ENCODE results near the gene GNRHR.
A peak's percentile ranks its signal among the peaks of the same experiment; 100 is the strongest.
"Not testable (repeated sequence)": the region's sequence is repeated elsewhere in the genome, so short reads cannot be mapped to it uniquely, and the experiment has no call there.

The GNRHR gene, protein sequence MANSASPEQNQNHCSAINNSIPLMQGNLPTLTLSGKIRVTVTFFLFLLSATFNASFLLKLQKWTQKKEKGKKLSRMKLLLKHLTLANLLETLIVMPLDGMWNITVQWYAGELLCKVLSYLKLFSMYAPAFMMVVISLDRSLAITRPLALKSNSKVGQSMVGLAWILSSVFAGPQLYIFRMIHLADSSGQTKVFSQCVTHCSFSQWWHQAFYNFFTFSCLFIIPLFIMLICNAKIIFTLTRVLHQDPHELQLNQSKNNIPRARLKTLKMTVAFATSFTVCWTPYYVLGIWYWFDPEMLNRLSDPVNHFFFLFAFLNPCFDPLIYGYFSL

DNA sequence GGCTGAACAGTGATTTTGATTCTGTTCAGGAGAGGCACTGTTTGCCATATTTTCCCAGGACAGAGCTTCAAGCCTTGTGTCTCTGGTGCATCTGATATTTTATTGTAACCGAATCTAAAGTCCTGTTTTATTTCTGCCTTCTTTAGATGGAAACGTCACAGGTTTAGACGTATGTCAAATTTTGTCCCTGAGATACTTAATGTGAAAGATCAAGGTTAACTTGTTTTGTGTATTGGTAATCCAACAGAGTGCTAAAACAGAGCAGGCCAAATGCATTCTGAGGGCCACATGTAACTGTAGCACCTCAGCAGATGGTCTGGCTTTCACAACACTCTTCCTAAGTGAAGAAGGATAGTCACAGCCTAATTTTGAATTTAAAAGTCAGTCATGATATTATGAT is at the start of gene GNRHR:
Gene GNRHR, minus strand, starts transcription at position 101 of the 400 bp plus-strand sequence. Its CDS starts 53 bp downstream, at position 48.
- no peak for DNase-seq

DNA sequence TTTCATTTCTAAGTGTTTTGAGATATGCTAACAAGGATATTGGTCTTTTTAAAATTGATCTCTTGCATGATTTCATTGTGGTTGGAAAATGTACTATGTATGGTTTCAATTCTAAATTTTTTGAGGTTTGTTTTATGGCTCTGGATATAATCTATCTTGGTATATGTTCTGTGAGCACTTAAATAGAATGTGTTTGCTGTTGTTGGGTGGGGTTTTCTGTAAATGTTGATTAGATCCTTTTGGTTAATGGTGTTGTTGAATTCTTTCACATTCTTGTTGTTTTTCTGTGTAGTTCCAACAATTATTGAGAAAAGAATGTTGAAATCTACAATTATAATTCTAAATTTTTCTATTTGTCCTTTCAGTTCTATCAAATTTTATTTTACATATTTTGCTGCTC is 42.6 kb upstream of the GNRHR start:
- no peak for DNase-seq

DNA sequence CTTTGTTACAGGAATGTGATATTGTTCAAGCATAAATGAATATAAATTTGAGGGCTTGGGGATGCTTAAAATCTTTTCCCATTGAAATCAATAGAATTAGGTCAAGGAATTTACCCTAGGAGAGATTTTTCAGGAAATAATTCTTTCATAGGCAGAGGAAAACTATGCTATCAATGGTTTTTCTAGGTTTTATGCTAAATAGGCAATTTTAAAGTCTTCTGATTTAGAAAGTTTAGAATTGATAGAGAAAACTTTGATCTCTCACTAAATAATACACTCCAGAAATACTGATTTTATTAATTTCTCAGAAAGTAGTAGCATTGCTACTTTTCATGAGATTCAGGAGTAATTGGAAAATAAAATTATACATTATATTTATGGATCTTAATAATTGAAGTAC is 36.5 kb upstream of the GNRHR start:
- no peak for DNase-seq

DNA sequence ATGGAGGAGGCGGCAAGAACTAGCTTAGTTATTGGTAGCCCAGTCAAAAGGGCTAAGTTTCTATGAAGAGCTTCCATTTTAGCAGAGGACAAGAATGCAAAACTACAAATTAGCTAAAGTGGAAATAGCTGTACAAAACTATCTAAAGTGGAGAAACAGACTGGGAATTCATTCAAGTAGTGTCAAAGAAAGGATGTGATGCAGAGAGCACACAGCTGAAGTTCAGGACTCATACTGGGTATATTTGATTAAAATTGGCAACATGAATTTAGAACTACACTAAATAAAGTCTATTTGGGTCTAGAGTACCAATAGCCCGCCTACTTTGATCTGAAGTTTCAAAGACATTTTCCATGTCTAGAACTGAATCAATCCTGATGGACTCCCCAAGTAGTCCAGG is 33.1 kb upstream of the GNRHR start:
- no peak for DNase-seq

DNA sequence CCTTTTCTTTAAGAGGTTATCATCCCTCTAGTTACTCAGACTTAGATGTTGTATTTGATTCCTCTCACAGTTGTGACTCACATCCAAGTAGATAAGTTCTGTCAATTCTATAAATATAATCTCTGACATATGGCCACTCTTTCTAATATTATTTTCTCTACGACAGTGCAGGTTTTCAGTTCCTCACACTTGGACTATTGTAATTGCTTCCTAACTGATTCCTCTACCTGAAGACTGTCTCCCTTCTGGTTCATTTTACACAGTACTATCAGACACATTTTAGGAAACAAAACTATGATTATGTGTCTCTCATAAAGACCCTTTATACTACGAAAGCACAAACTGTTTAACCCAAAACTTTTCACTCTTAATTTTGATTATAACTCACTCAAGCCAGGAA is 31.3 kb upstream of the GNRHR start:
- DNase-seq = no peak

DNA sequence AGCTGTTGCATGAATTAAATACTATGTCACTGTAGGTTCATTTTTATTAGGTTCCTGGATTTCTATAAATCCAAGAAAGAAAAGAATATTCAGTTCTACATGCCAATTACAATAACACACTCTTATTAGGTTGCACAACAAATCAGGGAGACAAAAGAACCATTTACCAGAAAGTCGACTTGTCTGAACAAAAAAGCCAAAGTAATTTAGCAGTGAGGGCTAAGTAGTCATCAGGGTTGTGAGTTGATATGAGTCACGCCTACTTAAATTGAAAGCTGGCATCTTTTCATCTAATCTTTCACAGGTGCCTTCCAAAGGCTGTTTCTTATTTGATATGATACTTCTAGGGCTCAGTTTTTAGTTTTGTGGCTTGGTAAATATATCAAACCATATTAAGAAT is 25.4 kb upstream of the GNRHR start:
- DNase-seq = no peak

DNA sequence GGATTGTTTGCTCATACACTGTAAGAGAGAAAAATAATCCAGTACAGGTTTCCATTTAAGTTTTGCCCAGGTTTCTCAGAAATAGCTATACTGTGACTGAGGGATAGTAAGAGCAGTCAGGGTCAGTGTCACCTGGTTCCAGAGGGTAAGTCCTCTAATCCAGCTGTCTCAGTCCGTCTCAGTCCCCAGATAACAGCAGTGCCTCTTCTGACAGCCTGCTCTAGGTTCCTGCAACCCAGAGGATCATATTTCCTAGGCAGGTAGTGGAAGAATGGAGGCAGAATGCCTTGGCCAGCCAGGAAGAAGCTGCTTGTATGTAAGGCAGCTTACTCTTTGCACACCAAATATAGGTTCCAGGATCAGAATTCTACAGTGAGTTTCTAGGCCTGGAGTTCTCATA is 22.6 kb upstream of the GNRHR start:
- DNase-seq = no peak

DNA sequence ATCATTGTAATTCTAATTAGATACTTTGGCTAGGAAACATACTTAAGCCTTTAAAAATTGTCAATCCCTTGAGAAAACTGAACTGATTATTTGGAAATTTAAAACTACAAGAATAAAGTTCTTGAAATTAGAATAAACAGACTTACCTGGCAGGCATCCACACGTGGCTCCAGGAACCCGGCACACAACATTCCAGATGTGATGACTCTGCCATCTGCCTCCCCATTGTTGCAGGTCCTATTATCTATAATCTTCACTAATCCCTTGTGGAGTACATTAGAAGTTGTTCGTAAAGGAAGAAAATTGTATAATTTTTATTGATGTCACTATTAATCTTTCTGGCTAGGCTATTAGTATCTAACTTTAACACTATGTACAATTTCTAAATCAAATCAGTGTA is 16.2 kb upstream of the GNRHR start:
- no peak for DNase-seq

DNA sequence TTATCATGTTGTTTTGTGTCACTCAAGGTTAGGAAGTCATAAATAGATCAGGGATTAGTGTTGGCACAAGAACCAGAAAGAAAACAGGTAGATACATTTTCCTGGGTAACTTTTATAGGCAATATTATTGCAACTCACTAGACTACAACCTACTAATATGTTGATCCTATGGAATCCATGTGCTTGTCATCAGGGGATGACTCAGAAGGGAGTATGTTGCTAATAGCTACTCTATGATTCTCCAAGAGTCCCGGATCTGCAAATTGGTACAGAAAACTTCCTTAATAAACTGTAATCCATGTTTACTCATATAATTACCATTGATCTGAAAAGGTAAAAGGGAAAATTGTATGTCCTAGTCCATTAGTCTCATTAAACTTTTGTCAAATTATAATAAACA is 11.7 kb upstream of the GNRHR start:
- no peak for DNase-seq

DNA sequence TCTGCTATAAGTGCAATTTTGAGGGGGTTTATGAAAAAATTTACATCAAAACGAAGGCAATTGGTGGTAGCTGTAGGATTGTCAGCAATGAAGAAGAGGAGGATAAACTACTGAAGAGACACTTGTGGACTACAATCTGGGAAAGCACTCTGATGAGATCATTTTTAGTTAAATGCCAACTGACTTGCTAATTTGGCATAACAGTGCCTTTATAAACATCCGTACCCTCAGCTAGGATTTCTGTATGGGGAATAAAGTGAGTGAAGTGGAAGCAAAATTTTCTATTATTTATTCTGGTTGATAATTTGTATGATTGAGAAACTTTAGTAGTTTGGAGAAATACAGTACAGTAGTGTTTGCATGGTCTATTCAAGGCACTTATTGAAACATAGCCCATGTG is 11.2 kb upstream of the GNRHR start:
- DNase-seq = no peak

DNA sequence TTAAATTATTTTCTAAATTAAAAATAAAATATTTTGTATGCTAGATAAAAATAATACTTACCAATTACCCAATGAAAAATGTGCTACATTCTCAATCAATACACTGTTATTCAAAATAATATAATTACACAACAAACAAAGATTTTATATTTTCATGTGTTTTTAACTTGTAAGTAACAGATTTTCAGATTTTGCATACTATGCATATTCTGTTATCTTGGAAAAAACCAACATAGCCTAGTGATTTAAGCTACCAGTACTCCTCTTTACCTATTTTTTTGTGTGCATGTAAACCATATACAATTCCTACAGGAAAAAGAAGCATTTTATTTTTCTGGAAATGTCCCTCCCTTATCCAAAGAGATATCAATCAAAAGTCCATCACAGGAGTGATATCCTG is 10.0 kb upstream of the GNRHR start:
- DNase-seq = no peak

DNA sequence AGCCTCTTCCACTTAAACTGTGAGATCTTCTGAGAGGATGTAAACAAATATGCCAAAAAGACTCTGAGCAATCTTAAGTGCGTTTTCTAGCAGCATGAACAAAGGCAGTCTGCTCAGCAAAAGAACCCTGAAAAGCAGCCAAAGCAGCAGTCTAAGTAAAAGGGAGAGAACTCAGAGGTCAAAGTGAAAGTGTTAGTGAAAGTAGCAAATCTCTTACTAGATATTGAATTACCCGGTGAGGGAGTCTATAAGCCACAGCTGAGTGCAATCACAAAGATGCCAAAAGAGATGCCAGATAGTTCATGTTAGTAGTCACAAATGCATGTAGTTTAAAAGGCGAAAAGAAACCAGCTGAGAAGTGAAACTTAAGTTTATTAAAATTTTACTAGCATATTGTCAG is 7.9 kb upstream of the GNRHR start:
- DNase-seq = peak in 1 of 2 donors; percentile 10

DNA sequence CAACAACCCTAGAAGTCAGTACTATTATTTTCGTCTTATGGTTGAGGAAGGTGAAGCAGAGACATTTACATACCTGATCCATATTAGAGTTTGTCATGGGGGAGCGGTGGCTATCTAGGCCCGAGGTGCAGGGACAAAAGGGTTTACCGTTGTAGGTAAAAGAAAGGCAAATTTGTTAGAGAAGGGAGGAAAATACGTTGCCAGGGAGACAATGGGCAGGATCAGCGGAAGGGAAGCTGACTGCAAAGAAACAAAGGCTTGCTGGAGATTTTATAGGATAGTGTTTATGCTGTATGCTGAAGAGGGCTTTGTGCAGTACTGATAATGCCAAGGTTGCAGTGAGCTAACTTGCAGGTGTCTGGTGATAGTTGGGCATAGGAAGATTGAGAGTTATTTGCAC is 2.8 kb upstream of the GNRHR start:
- DNase-seq = not testable (repeated sequence)

DNA sequence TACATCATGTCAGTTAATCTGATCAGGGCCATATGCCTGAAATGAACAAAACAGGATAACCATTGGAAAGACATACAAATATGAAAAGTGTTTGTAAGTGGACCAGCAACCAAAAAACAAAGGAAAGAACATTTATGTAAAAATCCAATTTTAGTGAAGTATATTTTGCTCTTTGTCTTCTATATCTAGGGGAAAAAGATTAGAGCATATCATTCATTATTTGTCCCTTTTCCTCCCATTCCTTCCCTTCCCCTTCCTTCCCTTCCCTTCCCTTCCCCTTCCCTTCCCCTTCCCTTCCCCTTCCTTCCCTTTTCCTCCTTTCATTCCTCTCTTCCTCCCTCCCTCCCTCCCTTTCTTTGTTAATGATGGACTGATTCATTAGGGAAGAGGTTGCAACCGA is 1.8 kb upstream of the GNRHR start:
- DNase-seq = no peak

DNA sequence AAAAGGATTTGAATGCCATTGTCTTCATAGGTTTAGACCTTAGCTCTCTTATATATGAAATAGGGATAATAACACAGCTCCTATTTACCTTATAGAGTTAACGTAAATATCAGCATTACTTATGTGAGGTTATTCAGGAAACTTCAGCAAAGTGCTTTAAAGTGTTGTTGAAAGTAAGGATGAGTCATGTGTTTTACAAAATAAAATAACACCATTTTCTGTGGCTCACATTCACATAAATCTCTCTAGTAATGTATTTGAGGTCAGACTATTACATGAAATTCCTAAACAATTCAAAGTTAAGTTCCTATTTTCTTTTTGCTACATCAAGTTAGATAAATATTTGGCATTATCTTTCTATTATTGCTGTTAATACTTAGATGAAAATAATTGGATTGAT is 2.9 kb downstream of the GNRHR start:
- no peak for DNase-seq

DNA sequence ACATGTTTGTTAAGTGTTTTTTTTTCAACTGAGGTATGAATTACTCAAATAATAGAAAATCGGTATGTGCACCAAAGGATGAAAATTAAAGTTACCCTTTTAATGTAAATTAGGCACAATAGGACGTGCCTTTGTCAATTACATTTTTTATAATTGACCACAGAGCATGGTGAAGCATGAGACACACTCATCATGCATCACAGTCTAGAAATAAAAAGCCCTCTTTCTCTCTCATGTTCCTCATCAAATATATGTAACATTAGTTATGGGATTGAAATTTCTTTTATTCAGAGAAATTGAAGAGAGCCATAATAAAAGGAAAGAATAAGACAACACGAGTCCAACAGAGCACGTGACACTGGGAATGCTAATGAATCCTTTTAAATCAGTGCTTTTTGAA is 3.5 kb downstream of the GNRHR start:
- no peak for DNase-seq

DNA sequence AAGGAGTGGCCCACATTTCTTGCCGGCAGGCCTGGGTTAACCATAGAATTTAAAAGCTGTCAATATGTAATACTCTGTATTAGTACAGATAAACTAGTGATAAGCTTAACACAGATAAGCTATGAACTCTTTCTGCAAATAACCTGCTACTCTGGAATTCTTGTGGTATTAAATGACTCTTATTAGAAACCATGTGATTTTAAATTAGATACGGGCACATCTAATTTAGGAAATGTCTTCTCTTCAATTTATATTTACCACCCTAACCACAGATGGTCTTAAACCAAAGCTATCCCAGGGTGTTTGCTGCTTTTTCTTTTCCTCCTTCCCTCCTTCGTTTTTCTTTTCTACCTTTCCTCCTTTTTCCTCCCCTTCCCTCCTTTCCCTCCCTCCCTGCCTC is 4.9 kb downstream of the GNRHR start:
- DNase-seq = no peak

DNA sequence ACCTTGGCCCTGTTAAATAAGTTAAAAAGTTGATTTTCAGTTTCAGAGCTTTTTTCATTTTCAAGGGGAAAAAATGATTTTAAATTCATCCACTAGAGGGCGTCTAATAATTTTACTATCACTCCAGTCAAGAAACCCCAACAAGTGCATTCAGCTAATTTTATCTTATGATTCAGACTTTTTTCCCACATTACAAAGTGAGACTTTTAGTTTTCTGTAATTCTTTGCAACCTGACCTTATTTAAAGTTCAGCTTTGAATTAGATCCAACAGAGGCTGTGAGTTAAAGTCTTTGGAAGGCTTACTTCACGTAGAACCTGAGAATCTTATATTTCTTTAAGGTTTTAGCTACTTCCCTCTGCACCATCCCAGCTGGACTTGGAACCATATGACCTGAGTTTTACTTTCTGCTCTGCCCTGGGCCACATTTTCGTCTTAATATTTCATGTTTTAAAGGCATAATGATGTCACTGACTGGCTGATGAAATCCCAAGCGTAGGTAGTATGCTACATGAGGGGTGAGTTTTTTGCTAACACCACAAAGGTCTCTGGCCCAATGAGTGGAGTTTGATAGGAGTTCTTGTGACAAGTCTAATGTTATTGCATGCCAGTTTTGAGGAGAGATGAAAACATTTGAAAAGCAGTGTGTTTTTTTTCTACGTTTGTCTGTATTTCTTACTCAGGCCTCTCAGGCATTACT is 7.2 kb downstream of the GNRHR start:
- peak in 1 of 2 donors; percentile 53 for DNase-seq

DNA sequence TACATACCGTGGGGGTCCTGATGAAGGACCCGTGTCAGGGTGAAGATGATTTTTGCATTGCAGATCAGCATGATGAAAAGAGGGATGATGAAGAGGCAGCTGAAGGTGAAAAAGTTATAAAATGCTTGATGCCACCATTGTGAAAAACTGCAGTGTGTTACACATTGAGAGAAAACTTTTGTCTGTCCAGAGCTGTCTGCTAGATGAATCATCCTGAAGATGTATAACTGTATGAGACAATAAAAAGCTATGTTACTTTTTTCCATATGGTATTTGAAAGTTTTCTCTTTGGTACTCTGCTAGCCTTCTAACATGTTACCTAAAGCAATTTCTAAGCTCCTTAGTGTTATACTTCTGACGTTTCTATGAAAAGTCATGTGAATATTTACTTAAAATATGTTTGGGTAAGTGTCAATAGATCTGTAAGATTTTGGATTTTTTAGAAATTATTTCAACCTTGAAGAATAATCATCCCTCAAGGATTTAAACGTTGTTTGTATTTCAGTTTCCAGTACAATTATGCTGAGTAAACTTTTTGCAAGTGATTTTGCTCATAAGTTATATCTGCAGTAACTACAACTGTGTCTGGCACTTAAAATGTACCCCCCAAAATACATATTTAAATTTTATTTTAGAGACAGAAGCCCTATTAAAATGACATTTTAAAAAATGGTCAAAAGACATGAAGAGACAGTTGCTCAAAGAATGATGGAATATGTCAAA is 9.5 kb downstream of the GNRHR start:
- no peak for DNase-seq

DNA sequence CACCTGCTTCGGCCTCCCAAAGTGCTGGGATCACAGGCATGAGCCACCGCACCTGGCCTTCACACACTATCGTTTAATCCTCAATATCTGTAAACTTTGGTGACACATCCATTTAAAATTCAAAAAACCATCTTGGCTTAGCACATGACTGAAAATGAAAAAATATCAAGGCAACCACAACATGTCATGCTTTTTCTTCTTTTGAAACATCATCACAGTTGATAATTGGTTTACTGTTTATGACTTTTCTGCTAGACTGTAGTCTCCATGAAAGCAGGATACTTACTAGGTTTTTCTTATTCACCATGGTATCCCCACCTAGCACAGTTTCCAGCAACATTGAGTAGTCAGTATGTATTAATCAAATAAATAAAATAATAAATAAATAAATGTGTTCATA is 11.0 kb downstream of the GNRHR start:
- no peak for DNase-seq

DNA sequence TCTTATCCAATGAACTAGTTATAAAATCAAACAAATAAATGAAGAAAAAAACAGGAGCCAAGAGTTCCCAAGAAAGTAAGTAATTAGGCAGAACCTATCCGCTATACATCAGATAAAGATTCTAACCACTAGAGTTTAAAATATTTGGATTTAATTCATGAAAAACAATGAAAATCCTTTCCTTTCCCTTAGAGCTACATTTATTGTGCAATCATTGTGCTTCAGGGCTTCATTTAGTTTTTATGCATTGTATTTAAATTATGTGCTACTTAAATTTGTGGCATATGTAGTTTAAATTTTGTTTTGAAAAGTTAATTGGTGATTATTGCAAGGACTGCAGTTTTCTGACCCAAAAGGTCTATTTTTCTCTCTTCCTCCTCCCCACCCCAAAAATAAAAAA is 17.9 kb downstream of the GNRHR start:
- no peak for DNase-seq

DNA sequence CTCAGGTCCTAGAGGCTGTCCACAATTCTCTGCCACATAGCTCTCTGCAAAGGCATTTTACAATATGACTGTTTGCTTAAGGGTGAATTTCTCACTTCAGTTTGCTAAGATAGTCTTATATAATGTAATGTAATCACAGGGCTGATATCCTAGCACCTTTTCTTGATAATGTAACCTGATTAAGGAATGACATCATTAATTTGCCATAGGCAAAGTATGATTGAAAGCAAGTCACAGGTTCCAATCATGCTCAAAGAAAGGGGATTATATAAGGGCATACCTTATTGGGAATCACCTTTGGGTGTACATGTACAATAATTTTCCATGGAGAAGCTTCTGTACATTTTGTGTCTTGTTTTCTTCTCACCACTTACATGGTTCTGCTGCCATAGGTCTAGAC is 18.9 kb downstream of the GNRHR start:
- DNase-seq = no peak

DNA sequence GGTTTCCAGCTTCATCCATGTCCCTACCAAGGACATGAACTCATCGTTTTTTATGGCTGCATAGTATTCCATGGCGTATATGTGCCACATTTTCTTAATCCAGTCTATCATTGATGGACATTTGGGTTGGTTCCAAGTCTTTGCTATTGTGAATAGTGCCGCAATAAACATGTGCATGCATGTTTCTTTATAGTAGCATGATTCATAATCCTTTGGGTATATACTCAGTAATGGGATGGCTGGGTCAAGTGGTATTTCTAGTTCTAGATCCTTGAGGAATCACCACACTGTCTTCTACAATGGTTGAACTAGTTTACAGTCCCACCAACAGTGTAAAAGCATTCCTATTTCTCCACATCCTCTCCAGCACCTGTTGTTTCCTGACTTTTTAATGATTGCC is 23.7 kb downstream of the GNRHR start:
- not testable (repeated sequence) for DNase-seq
